Endothelial cell of umbilical vein (primary cell): Measurements from ENCODE around the gene RNF169. TPM values are rescaled to one million over a fixed set of nuclear protein-coding genes. Genes with fewer than 3 reads are reported as not detected.

Source experiments
- BruUV-seq: library from RNA; stranded (reverse); fragments of 400-500 nt; replicated peaks from 2 replicates; lab custom pipeline; 2021; lab: Mats Ljungman, UMichigan
- CTCF ChIA-PET: fragments of 300-600, 350-600 bp; sonication (Branson Sonifier 250); formaldehyde crosslinking; loops from one replicate; lab custom pipeline; 2021; ENCODE audit warnings: antibody characterized with exemption, inconsistent platforms; lab: Charles Lee
- POLR2A ChIA-PET: fragments of 300-600, 350-600 bp; sonication (Branson Sonifier 250); formaldehyde crosslinking; loops from one replicate; lab custom pipeline; 2021; ENCODE audit warnings: antibody characterized with exemption, inconsistent platforms; lab: Charles Lee
- DNase-seq: peaks from one replicate; pipeline ENCODE4 v3.0.0-alpha.2; 2011; ENCODE audit warnings: low read depth, low spot score
- FAIRE-seq: peaks from 2 replicates; lab custom pipeline; 2011; peaks lifted over from hg19 to GRCh38; lab: Jason Lieb, UNC
- H2AFZ ChIP-seq: 2 replicates; pipeline ENCODE4 v1.6.0; 2012; ENCODE audit warnings: low read depth, low read length, control low read depth, inconsistent platforms
- H3K27ac ChIP-seq: 2 replicates; pipeline ENCODE4 v1.5.1; 2011; ENCODE audit warnings: low read depth, mild to moderate bottlenecking, control low read depth, low read length, moderate library complexity; ENCODE audit not compliant: insufficient read depth
- H3K27me3 ChIP-seq, 2 experiments: 2 replicates each; pipeline versions ENCODE4 v1.6.0 to v1.6.1; 2011; ENCODE audit warnings: low read length in 2 of 2, mixed read lengths in 1 of 2; ENCODE audit not compliant: control insufficient read depth in 2 of 2, insufficient read depth in 2 of 2
- H3K36me3 ChIP-seq, 2 experiments: 2 replicates in 1 of 2; 3 replicates in 1 of 2; pipeline ENCODE4 v1.5.1; 2011; ENCODE audit warnings: low read length in 2 of 2, mild to moderate bottlenecking in 1 of 2, moderate library complexity in 1 of 2; ENCODE audit not compliant: control insufficient read depth in 2 of 2, insufficient read depth in 2 of 2; ENCODE audit errors: extremely low read depth in 1 of 2
- H3K4me1 ChIP-seq: 3 replicates; pipeline ENCODE4 v1.5.1; 2011; ENCODE audit warnings: mild to moderate bottlenecking, low read length; ENCODE audit not compliant: control insufficient read depth, insufficient read depth; ENCODE audit errors: extremely low read depth
- H3K4me2 ChIP-seq: 2 replicates; pipeline ENCODE4 v1.6.1; 2011; ENCODE audit warnings: low read length, control low read depth, mixed read lengths; ENCODE audit not compliant: insufficient read depth
- H3K4me3 ChIP-seq, 3 experiments: fragments of 200-600 bp in 1 of 3; sonication (generic), shearing (Covaris generic) in 1 of 3; replicated peaks in 1 of 3; 2 replicates each; pipeline ENCODE4 v1.5.1; 2011 to 2016; ENCODE audit warnings: control low read depth in 3 of 3, low read length in 3 of 3, mild to moderate bottlenecking in 2 of 3, inconsistent platforms in 1 of 3, low read depth in 1 of 3, moderate library complexity in 1 of 3; ENCODE audit not compliant: insufficient read depth in 1 of 3
- H3K79me2 ChIP-seq: 2 replicates; pipeline ENCODE4 v1.6.0; 2012; ENCODE audit warnings: low read length, inconsistent platforms; ENCODE audit not compliant: control insufficient read depth, insufficient read depth
- H3K9ac ChIP-seq: replicated peaks from 2 replicates; pipeline ENCODE3; 2011; ENCODE audit warnings: low read length, control low read depth; ENCODE audit not compliant: insufficient read depth; ENCODE audit errors: extremely low read depth
- H3K9me1 ChIP-seq: replicated peaks from 3 replicates; pipeline ENCODE4 v1.6.0; 2011; ENCODE audit warnings: mild to moderate bottlenecking, low read length; ENCODE audit not compliant: control insufficient read depth, insufficient read depth; ENCODE audit errors: extremely low read depth
- H3K9me3 ChIP-seq: replicated peaks from 2 replicates; pipeline ENCODE4 v1.5.1; 2012; ENCODE audit warnings: low read length, inconsistent platforms; ENCODE audit not compliant: control insufficient read depth, insufficient read depth
- H4K20me1 ChIP-seq: replicated peaks from 2 replicates; pipeline ENCODE3; 2011; ENCODE audit warnings: mild to moderate bottlenecking, low read length; ENCODE audit not compliant: control insufficient read depth, insufficient read depth; ENCODE audit errors: extremely low read depth
- CTCF ChIP-seq, 2 donors: IDR thresholded peaks; 1 replicate in 1 of 2; 2 replicates in 1 of 2; pipeline ENCODE4 v1.5.1; 2011; ENCODE audit warnings: low read length in 2 of 2, mild to moderate bottlenecking in 2 of 2, moderate library complexity in 2 of 2, control low read depth in 1 of 2, inconsistent platforms in 1 of 2, low read depth in 1 of 2; ENCODE audit not compliant: insufficient read depth in 1 of 2; ENCODE audit errors: extremely low read depth in 1 of 2
- EZH2 ChIP-seq: IDR thresholded peaks from 2 replicates; pipeline ENCODE4 v1.6.1; 2012; ENCODE audit warnings: borderline replicate concordance, low read depth, mild to moderate bottlenecking, moderate library complexity, low read length, inconsistent platforms; ENCODE audit not compliant: severe bottlenecking
- FOS ChIP-seq: IDR thresholded peaks from 2 replicates; pipeline ENCODE4 v1.6.1; 2011; ENCODE audit warnings: mild to moderate bottlenecking, low read length, moderate library complexity, borderline replicate concordance; ENCODE audit not compliant: insufficient read depth
- GATA2 ChIP-seq: IDR thresholded peaks from 2 replicates; pipeline ENCODE4 v1.7.0; 2011; ENCODE audit warnings: low read depth, mild to moderate bottlenecking, moderate library complexity, mixed read lengths, low read length; ENCODE audit not compliant: insufficient read length, insufficient read depth
- JUN ChIP-seq: IDR thresholded peaks from 2 replicates; pipeline ENCODE4 v1.6.1; 2011; ENCODE audit warnings: borderline replicate concordance, low read depth; ENCODE audit not compliant: insufficient read length, insufficient read depth
- MAX ChIP-seq: IDR thresholded peaks from 2 replicates; pipeline ENCODE4 v1.6.1; 2011; ENCODE audit not compliant: insufficient read depth, insufficient read length
- MYC ChIP-seq: IDR thresholded peaks from one replicate; pipeline ENCODE4 v1.6.1; 2011; ENCODE audit warnings: mild to moderate bottlenecking, low read depth, low read length
- POLR2A ChIP-seq: IDR thresholded peaks from 2 replicates; pipeline ENCODE4 v1.6.1; 2012; ENCODE audit warnings: low read depth, mild to moderate bottlenecking, control low read depth, low read length
- POLR2AphosphoS5 ChIP-seq: IDR thresholded peaks from 2 replicates; pipeline ENCODE4 v1.6.1; 2012; ENCODE audit warnings: low read depth, mild to moderate bottlenecking, control low read depth, low read length, moderate library complexity; ENCODE audit not compliant: insufficient read depth
- dilution Hi-C: fragments of 300-500 bp; cut with MboI; formaldehyde crosslinking; loops from one replicate; pipeline ENCODE4 v1.15.0; 2019; ENCODE audit warnings: low sequenced_read_pairs; ENCODE audit not compliant: extremely low pct_ligation_motif_present
- intact Hi-C: fragments of 100-400 bp; cut with micrococcal nuclease; formaldehyde crosslinking; loops from one replicate; pipeline ENCODE4 v1.10.0; 2022
- polyA plus RNA-seq, 4 experiments: library from polyadenylated mRNA; depleted of rRNA in 3 of 4; stranded (reverse) in 3 of 4; unstranded in 1 of 4; fragments of >200 nt; gene quantifications; 2 replicates each; pipeline versions ENCODE4 v1.2.1 to v1.2.3, GENCODE V29; 2011 to 2012; ENCODE audit warnings: missing spikeins in 1 of 4
- total RNA-seq: library from RNA; stranded (reverse); gene quantifications from 2 replicates; pipeline ENCODE4 v1.2.3, GENCODE V29; 2021

RNF169 gene
- total and polyA plus RNA-seq, 2 donors (not counting 3 experiments of a cell fraction or from before 2014, with no cell fraction given), result 5.8 to 21.3 TPM

- Histone ChIP-seq H3K36me3 (peaks cover 10 to 23% of the 10 kb centered on the region in 2 experiments), H3K9me1 (no peaks in the 10 kb centered on the region), H4K20me1 (no peaks in the 10 kb centered on the region), H3K4me3 (no peak overlapping the region), H3K9me3 (no peaks in the 10 kb centered on the region), H3K27ac (no peak overlapping the region), H3K4me2 (no peak overlapping the region), H3K4me1 (peaks cover 23% of the 10 kb centered on the region), H3K9ac (no peak overlapping the region), H2AFZ (no peak overlapping the region), H3K79me2 (no peaks in the 10 kb centered on the region), H3K27me3 (no peaks in the 10 kb centered on the region)
- no TSS peak for BruUV-seq
- DNase-seq (no peak), FAIRE-seq (no peak)
- POLR2A ChIA-PET, result no interaction called here
- CTCF ChIA-PET, result interaction anchor here (0.9 to 1.5 kb wide), 3 partner anchors 49 to 137 kb away, joined by 3 to 4 read pairs (median 4); no protein-coding TSS in a partner anchor
- dilution Hi-C loops, result no loop called here
- no peak for TF ChIP-seq JUN
- no peak for TF ChIP-seq EZH2
- TF ChIP-seq MYC, result no peak
- TF ChIP-seq CTCF (IDR thresholded peaks at IDR 0.05; ENCODE audit: extremely low read depth in 1 of 2, insufficient read depth in 1 of 2, low read depth in 1 of 2, low read length in 2 of 2), result no peak
- no peak for TF ChIP-seq GATA2
- TF ChIP-seq FOS, result no peak
- no peak for TF ChIP-seq MAX
- no peak for TF ChIP-seq POLR2AphosphoS5
- TF ChIP-seq POLR2A, result no peak
- intact Hi-C loops, result no loop called here
These were observed 90.8 kb downstream of the RNF169 start for GRCh38 chr11:74839446-74839845.
